NCI-H774 (cell line): ENCODE measurements around the gene ADGRB3.
"Not testable (repeated sequence)": the region's sequence is repeated elsewhere in the genome, so short reads cannot be mapped to it uniquely, and the experiment has no call there.

Source experiments
- DNase-seq: peaks from one replicate; lab custom pipeline; 2025; lab: John Stamatoyannopoulos, UW

Gene ADGRB3

DNA sequence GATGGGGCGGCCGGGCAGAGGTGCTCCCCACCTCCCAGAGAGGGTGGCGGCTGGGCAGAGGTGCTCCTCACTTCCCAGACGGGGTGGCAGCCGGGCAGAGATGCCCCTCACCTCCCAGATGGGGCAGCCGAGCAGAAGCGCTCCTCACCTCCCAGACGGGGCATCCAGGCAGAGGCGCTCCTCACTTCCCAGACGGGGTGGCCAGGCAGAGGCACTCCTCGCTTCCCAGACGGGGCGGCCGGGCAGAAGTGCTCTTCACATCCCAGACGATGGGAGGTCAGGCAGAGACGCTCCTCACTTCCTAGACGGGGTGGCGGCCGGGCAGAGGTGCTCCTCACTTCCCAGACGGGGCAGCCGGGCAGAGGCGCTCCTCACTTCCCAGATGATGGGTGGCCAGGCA is 798.0 kb downstream of the ADGRB3 start:
- not testable (repeated sequence) for DNase-seq

DNA sequence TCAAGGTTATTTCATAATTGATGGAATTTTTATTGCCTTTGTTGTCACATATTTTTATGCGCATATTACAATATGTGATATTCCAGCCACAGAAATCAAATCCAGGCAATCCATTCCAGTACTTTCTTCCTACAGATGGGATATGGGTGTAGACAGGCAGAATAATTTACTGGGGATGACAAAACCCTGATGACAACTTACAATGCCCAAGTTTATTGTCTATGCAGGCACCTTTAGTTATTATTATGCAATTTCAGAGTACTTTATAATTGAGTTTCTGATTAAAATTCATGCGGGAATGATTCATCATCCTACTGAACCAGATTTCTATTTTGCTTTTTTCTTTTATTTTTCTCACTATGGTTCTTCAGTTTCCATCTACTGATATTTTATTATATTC is 803.0 kb downstream of the ADGRB3 start:
- no peak for DNase-seq
